Iris pigment epithelial cell (primary cell): ENCODE results near the gene TMEM237.
A peak's percentile ranks its signal among the peaks of the same experiment; 100 is the strongest.

Experiments
- DNase-seq: peaks from one replicate; pipeline ENCODE4 v3.0.0-alpha.2; 2011; ENCODE audit warnings: low read depth

The TMEM237 gene

DNA sequence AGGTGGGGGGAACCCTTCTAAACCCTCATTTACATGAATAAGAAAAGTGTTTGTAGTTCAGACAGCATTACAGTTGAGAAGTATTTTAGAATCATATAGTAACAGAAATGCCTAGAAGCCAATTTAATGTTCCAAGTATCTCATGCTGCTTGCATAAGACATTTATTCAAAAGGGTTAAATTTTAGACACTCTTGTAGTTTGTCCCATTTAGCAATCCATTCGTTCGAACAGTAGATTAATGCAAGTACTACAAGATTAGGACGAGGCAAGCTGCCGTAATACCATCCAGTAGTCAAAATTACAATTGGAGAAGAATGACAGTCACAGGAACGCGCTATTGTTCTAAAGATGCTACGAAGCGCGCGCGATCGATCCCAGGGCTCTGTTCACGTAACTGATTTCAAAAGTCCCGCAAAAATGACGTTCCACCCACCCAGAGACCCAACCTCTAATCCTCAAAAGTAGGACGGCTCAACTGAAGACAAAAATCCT lies 1.2 kb downstream of the TMEM237 start:
- no peak for DNase-seq

DNA sequence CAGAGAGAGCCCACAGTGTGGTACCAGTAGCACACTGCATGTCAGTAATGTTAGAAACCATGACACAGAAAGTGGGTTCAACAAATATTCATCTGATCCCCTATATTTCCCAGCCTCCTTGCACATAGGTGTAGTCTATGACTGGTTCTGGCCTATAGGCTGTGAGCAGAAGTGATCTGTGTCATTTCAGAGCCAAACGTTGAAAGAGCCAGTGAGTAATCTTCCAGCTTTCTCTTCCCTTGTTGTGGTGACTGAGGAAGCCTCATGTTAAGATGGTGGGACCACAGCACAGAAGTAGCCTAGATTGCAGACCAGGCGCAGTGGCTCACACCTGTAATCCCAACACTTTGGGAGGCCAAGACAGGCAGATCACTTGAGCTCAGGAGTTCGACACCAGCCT lies 4.1 kb downstream of the TMEM237 start:
- DNase-seq = no peak

DNA sequence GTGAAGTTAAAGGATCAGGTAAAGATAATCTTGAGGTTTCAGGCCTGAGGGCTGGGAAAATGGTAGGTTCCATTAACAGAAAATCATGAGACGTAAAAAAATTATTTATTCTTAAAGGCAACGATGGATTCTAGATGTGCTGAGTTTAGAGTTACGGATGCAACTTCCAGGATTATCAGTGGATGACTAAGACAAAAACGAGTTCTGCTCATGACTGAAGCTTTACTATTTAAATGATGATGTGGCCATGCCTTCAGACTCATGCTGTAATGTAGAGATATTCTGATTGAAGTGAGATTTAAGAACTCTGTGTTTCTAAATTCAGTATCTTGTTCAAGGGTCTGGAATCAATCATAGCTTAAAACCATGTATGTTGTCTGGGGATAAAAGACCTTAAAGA lies 5.0 kb downstream of the TMEM237 start:
- no peak for DNase-seq

DNA sequence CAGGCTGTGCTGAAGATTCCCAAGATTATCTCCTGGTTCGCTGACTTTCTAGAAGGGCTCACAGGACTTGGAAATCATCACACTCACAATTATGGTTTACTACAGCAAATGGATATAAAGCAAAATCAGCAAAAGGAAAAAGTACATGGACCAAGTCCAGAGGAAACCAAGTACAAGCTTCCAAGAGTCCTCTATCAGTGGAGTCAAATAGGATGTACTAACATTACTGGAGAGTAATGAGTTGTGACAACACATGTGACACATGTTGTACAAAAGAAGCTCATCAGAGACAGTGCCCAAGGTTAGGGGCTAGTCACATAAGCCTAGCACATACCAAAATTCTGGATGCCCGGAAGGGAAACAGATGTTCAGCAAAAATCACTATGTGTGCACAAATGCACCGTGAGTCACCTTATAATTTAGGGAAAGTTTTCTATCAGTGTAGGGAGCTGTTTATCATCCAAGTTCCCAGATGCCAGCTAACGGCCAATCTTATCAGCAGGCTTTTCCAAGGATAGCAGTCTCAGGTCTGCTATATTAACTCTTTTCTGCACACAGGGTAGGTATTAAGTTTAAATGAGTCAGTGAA lies 9.5 kb downstream of the TMEM237 start:
- no peak for DNase-seq

DNA sequence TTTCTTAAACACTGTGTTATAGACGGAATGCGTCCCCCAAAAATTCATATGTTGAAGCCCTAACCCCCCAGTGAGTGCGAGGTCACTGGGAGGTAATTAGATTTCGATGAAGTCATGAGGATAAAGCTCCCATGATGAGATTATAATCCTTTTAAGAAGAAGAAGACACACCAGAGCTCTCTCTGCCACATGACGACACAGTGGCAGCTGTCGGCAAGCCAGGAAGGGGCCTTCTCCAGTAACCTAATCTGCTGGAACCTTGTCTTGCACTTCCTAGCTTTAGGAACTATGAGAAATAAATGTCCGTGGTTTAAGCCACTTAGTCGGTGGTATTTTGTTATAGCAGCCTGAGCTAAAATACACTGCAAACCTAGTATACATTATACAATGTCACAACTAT lies 12.3 kb downstream of the TMEM237 start:
- DNase-seq = no peak

DNA sequence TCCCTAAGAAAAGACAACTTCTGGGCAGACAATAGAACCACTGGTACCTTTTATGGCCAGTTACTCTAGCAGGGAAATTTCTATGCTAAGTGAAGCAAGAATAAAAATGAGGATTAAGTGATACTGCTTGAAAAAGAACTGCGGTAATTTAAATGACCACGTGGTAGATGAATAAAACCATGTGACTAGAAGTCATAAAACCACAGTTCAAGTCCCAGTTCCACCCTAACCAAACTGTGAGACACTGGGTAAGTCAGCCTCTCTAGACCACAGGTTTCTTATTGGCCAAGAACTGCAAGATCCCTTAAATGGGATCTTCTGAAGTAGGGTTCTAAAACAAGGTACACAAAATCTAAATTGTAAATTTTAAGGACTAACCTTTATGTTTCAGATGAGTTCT lies 12.7 kb downstream of the TMEM237 start:
- DNase-seq = no peak

DNA sequence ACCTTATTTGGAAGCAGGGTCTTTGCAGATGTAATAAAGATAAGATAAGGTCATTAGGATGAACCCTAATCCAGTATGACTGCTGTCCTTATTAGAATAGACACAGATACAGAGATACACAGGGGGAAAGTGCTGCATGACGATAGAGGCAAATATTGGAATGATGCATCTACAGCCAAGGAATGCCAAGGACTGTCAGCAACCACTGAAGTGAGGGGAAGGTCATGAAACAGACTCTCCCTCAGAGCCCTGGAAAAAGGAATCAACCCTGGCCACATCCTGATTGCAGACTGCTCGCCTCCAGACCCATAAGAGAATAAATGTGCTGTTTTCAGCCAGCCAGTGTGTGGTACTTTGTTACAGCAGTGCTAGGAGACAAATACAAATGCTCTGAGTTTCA lies 14.8 kb downstream of the TMEM237 start:
- DNase-seq = peak; percentile 54

DNA sequence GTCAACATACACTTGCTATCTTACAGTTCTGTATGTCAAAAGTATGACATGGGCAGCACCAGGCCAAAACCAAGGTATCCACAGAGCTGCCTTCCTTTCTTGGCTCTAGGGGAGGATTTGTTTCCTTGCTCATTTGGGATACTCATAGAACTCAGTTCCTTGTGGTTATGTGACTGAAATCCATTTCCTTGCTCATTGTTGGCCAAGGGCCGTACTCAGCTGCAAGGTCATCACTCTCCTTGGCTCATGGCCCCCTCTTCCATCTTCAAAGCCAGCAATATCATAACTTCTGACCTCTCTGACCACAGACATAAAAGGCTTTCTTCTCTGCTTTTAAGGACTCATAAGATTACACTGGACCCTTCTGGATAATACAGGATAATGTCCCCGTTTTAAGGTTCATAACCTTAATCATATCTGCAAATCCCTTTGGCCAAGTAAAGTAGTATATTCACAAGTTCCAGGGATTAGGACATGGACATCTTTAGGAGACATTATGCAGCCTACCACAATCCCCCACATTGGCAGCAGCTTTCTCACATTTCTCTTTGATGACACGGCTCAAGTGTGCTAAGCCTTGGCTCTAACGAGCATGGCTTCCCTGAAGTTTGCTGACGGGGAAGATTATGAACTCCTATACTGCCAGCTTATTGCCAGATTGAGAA lies 20.9 kb downstream of the TMEM237 start:
- DNase-seq = peak; percentile 37

DNA sequence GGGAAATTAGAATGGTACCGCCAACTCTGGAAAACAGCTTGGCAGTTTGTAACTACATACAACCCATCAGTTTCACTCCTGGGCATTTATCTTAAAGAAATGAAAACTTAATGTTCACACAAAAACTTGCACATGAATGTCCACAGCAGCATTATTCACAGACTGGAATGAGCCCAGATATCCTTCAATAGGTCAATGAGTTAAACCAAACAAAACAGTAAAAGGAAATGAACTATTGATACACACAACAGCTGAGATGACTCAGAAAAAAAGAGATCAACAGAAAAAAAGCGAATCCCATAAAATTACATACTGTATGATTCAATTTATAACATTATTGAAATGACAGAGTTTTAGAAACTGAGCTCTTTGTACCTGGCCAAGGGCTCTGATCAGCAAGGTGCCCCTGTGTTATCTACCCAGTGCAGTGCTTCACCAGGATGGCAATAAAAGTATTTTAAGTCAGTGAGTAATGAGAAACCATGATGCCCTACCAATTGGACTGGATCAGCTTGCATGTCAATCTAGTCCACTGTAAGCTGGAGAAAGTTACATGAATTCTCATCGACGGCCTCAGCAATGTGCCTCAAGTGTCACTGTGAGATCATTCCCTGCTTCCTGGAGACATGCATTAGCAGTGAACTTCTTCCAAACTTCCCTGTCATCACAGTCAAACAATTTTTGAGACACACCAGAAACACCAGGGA lies 21.9 kb downstream of the TMEM237 start:
- peak; percentile 77 for DNase-seq

DNA sequence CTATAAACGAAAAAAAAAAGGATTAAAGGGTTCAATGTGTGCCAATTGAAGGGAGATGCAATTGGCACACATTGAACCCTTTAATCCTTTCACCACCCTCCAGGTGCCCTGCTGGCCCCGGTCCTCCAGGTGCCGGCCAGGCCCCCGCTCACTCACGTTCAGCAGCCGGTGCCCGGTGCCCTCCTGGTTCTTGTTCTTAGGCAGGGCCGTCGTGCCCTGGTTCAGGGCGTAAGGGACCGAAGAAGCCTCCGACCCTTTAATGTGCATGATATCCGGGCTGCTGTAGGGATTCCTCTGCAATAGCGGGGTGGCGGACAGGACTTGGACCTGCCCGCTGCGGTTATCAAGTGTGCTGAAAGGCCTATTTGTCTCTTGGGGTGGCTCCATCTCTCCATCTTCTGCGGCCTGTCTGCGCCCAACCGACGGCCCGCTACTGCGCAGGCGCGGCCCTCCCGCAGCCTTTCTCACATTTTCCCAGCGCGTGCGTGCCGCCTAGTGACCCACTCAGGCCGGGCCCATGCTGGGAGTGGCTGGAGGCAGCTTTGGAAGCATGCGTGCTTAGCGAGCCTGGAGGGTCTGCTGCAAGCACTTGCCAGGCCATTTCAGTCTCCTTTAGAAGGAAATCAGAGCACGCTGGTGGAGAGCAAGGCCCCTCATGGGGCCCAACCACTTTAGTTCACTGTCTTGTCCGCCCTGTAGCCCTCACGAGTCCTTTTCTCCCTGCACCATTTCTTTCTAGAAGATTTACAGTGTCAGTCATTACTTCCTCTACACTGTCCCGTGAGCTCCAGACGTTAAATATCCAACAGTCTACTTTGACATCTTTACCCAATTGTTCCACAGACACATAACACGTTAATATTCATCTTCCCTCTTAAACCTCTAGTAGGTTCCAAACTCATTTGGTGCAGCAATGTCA lies 24.3 kb downstream of the TMEM237 start:
- peak; percentile 73 for DNase-seq

DNA sequence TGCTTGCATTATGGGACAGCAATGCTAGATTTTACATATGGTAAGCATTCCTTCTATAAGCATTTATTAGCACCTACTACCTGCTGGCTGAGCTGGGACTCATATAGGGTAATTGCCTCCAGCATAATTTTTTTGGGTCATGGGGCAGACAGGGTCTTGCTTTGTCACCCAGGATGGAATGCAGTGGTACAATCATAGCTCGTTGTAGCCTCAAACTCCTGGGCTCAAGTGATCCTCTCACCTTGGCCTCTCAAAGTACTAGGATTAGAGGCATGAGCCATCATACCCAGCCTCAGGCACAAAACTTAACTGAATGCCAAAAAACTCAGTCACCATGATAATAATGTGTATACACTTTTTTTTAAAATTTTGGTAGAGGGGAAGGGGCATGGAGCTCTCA lies 35.3 kb downstream of the TMEM237 start:
- DNase-seq = no peak

DNA sequence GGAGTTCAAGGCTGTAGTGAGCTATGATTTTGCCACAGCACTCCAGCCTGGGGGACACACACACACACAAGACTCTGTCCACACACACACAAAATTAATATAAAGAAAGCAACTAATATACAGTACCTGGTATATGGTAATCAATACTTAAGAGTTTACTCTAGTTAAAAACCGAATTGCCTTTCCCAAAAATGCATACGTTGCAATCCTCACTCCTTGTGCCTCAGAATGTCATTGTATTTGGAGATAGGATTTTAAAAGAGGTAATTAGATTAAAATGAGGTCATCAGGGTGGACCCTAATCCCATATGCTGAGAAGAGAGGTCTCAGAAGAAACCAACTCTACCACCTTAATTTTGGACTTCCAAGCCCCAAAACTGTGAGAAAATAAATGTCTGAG lies 35.7 kb downstream of the TMEM237 start:
- no peak for DNase-seq

DNA sequence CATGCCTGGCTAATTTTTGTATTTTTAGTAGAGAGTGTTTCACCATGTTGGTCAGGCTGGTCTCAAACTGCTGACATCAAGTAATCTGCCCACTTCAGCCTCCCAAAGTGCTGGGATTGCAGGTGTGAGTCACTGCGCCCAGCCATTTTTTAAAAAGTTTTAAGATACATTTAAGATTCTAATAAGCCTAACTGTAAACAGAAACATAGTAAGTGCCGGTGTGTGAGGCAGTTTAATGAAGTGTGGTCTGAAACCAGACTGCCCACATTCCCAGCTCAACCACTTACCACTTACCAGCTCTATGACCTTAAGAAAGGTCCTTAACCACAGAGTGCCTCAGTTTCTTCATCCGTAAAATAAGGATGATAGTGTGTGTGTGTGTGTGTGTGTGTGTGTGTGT lies 42.4 kb downstream of the TMEM237 start:
- peak; percentile 12 for DNase-seq

DNA sequence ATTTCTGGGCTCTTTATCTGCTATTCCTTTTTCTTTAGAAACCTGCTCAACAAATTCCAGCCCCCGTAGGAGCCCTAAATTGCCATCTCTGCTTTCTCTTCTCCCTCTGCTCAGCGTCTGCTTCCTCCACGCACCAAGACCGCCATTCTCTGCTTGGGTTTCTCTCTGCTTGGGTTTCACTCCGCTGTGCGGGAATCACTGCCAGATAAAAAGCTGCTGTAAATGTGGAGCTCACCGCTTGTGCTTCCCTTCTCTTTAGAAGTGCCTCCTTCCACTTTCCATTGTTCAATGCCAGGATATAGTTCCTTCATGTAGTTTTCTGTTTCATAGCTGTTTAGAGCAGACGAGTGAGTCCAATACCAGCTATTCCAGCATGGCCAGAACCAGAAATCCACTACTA lies 45.9 kb downstream of the TMEM237 start:
- no peak for DNase-seq

DNA sequence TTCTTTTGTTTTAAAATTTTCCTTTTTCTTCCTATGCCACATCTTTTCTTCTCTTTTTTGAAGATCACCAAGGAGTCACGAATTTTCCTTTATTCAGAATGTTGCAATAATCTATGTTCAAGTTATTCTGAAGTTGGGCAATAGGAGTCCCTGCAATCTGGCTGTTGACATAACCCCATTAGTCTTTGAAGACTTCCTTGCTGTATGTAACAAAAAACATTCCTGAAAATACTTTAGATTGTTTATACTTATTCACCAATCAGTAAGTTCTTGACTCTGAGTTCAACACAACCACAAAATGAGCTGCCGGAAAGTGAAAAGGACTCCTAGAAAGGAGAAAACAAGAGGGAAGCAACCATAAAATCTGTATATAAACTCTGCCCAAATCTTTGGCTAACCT lies 62.8 kb downstream of the TMEM237 start:
- DNase-seq = peak; percentile 96

DNA sequence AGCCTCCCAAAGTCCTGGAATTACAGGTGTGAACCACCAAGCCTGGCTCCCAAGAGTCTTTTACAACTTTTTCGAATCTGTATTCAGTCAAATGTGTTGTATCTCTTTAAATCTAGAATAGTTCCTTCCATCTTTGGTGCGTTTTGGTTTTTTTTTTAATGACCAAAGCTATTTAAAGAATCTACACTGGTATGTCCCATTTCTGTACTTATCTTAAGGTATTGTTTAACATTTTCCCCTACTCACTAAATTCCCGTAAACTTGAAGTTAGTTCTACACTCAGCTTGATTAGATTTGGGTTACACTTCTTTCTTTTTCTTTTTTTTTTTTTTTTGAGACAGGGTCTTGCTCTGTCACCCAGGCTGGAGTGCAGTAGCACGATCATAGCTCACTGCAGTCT lies 63.8 kb downstream of the TMEM237 start:
- peak; percentile 69 for DNase-seq

DNA sequence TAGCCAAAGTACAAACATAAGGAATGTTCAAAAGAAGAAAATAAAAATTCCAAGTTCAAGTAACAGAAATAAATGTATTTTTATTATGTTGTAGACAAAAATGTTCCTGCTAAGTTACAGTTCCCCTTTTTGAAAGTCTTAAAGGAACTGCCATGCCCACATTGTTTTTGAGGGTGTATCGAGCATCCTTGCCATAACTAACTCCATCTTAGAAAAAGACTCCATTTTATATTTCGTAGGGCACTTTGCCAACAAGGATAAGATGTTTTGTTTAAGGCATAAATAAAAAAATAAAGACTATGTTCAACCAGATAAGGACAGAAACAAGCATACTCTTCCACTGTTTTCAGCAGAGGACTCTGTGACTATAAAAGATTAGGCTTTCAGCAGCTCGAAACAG lies 67.3 kb downstream of the TMEM237 start:
- DNase-seq = no peak

DNA sequence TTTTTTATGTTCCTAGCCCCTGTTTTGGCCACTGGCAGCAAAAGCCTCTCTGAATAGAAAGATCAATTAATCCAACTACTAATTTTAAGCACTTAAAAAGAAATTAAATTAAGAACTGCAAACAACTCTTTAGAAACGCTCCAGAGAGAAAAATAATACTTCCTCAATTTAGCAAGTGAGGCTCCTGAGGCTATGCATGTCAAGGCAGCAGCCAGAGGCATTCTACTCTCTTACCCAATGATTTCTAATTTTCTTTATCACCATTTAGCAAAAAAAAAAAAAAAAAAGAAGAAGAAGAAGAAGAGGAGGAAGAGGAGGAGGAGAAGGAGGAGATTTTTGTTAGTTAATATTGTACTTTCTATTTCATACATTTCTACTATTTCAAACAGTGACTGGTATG lies 68.5 kb downstream of the TMEM237 start:
- no peak for DNase-seq

DNA sequence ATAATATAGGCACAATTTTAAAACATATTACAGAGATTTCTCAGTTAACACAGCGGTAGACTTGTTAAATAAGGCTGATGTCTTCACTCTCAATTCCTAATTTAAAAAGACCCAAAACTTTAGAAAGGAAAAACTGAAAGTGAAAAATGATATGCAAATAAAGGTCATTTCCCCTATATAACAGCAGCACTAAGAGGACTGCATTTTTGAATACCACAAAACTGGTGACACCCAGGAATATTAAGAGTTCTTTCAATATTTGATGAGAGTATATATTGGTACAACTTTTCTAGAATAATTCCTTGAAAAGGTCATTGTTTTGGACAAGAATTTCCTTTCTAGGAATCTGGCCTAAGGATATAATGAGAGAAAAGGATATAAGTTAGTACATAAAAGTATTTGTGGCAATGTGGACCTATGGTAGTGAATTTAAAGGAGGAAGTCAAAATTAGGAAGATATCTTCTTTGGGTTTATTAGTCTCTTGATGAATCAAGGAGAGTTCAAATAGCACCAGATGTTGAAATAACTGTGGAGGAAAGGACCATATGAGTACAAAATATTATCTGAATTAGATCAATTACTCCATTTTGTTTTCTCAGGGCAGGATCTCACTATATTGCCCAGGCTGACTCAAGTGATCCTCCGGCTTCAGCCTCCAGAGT lies 70.3 kb downstream of the TMEM237 start:
- no peak for DNase-seq
